Smooth muscle cell (in vitro differentiated cells): ENCODE results near the gene ZNF730. TPM values are rescaled to one million over a fixed set of nuclear protein-coding genes. Genes with fewer than 3 reads are reported as not detected.
"Not testable (repeated sequence)": the region's sequence is repeated elsewhere in the genome, so short reads cannot be mapped to it uniquely, and the experiment has no call there.

ENCODE experiments used
- DNase-seq: peaks from one replicate; lab custom pipeline; 2025; ENCODE audit not compliant: unreplicated experiment; lab: John Stamatoyannopoulos, UW
- H2AFZ ChIP-seq: fragments of 200-600 bp; sonication (generic); 2 replicates; pipeline ENCODE4 v1.6.0; 2016; ENCODE audit warnings: antibody characterized with exemption, low read depth, mild to moderate bottlenecking
- H3F3A ChIP-seq: fragments of 200-600 bp; sonication (generic); 2 replicates; pipeline ENCODE4 v1.6.0; 2017; ENCODE audit warnings: antibody characterized with exemption, low read depth
- H3K27ac ChIP-seq: fragments of 200-600 bp; sonication (generic); 2 replicates; pipeline ENCODE4 v1.5.1; 2016; ENCODE audit warnings: low read depth, mild to moderate bottlenecking
- H3K27me3 ChIP-seq: fragments of 200-600 bp; sonication (generic); 2 replicates; pipeline ENCODE4 v1.6.1; 2016; ENCODE audit warnings: low read depth, mild to moderate bottlenecking
- H3K36me3 ChIP-seq: fragments of 200-600 bp; sonication (generic); 2 replicates; pipeline ENCODE4 v1.5.1; 2016; ENCODE audit warnings: low read depth
- H3K4me1 ChIP-seq: fragments of 200-600 bp; sonication (generic); 2 replicates; pipeline ENCODE4 v1.5.1; 2016; ENCODE audit warnings: low read depth
- H3K4me2 ChIP-seq: fragments of 200-600 bp; sonication (generic); 2 replicates; pipeline ENCODE4 v1.6.0; 2016; ENCODE audit warnings: mild to moderate bottlenecking
- H3K4me3 ChIP-seq: fragments of 200-600 bp; sonication (generic); 2 replicates; pipeline ENCODE4 v1.5.1; 2016; ENCODE audit warnings: mild to moderate bottlenecking
- H3K79me2 ChIP-seq: fragments of 200-600 bp; sonication (generic); 2 replicates; pipeline ENCODE4 v1.6.0; 2016; ENCODE audit warnings: low read depth, mild to moderate bottlenecking
- H3K9ac ChIP-seq: fragments of 200-600 bp; sonication (generic); 2 replicates; pipeline ENCODE4 v1.6.0; 2016; ENCODE audit warnings: low read depth
- H3K9me3 ChIP-seq: fragments of 200-600 bp; sonication (generic); replicated peaks from 2 replicates; pipeline ENCODE4 v1.5.1; 2016; ENCODE audit warnings: low read depth
- H4K20me1 ChIP-seq: fragments of 200-600 bp; sonication (generic); 2 replicates; pipeline ENCODE4 v1.6.0; 2016; ENCODE audit warnings: low read depth
- CTCF ChIP-seq: fragments of 200-600 bp; sonication (generic); IDR thresholded peaks from 2 replicates; pipeline ENCODE4 v1.5.1; 2017; ENCODE audit warnings: borderline replicate concordance, mild to moderate bottlenecking, antibody characterized with exemption; ENCODE audit not compliant: insufficient read depth, poor library complexity, severe bottlenecking
- WGBS: methylation state at CpG from one replicate; pipeline ENCODE4 v1.1.7; 2016; ENCODE audit warnings: low lambda C conversion rate; 5-methylcytosine and 5-hydroxymethylcytosine counted together
- polyA plus RNA-seq: library from polyadenylated mRNA; unstranded; fragments of >200 nt; fragmentation: Nextera tagmentation; extraction: Ambion mirVana; gene quantifications from 2 replicates; pipeline ENCODE4 v1.2.1, GENCODE V29; 2016
- total RNA-seq: library from RNA; depleted of rRNA; stranded (reverse); fragments of >200 nt; gene quantifications from 2 replicates; pipeline ENCODE4 v1.2.3, GENCODE V29; 2014

The ZNF730 gene
- total and polyA plus RNA-seq, 2 experiments from 2014 or later, result 2.4 to 8.4 TPM

DNA sequence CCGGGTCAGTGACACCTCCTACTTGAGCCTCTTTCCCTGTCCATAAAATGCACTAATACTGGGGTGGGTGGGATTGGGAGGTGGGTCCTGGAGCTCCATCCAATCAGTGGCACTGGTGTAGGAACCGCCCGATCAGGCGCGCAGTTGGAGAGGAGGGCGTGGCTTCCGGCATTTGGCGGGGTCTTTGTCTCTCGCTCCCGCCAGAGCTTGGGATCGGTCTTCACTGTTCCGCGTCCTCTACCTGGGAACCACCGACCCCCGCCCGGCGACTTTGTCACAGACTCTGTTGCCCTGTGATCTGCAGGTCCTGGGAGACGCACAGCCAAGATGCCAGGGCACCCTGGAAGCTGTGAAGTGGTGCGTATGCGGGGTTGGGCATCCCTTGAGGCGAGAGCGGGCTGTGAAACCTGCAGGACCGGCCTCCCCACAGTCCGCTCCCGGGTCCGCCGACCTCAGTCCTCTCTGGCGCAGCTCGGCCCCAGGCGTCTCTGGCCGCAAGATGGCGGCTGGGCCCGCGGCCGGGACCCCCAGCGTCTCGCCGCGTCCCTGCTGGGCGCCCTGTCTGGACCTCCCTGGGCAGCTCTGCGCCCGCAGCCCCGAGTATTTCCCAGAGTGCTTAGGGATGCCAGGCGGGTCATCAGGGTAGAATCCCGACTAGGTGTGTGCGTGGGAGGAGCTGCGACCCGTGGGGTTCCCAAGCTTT lies 41.6 kb upstream of the ZNF730 start:
- no peak for TF ChIP-seq CTCF
- no peaks in the 10 kb centered on the region for H3F3A ChIP-seq
- WGBS, result under 1% methylated on average over 48 of the region's 48 CpGs
- H3K36me3 ChIP-seq, result no peaks in the 10 kb centered on the region
- peak overlapping the region; percentile 84 for H3K4me3 ChIP-seq
- H3K4me2 ChIP-seq, result peak overlapping the region; percentile 85
- no peak for DNase-seq
- no peaks in the 10 kb centered on the region for H3K4me1 ChIP-seq
- no peaks in the 10 kb centered on the region for H3K9me3 ChIP-seq
- H3K27me3 ChIP-seq, result no peaks in the 10 kb centered on the region
- H4K20me1 ChIP-seq, result no peaks in the 10 kb centered on the region
- H3K79me2 ChIP-seq, result peaks cover 17% of the 10 kb centered on the region
- peak overlapping the region; percentile 85 for H2AFZ ChIP-seq
- peak overlapping the region; percentile 42 for H3K9ac ChIP-seq
- no peak overlapping the region for H3K27ac ChIP-seq

GRCh38 chr19:23077776-23078175 lies 39.0 kb upstream of the ZNF730 start:
- not testable (repeated sequence) for H3K4me2 ChIP-seq, DNase-seq, H3K4me1 ChIP-seq, H3K4me3 ChIP-seq, H3K9ac ChIP-seq, H3F3A ChIP-seq, H4K20me1 ChIP-seq, H2AFZ ChIP-seq, H3K36me3 ChIP-seq, H3K27ac ChIP-seq, H3K27me3 ChIP-seq, H3K9me3 ChIP-seq
- H3K79me2 ChIP-seq, result peaks cover 17% of the 10 kb centered on the region
- 40% methylated on average over 2 of the region's 2 CpGs for WGBS

- H3K9me3 ChIP-seq, result no peaks in the 10 kb centered on the region
- 91% methylated on average over 9 of the region's 9 CpGs for WGBS
- no peak overlapping the region for H3K4me2 ChIP-seq
- no peak overlapping the region for H3K9ac ChIP-seq
- no peak overlapping the region for H3K27ac ChIP-seq
- TF ChIP-seq CTCF, result no peak
- H3K79me2 ChIP-seq, result peaks cover 2% of the 10 kb centered on the region
- H4K20me1 ChIP-seq, result no peaks in the 10 kb centered on the region
- H3K36me3 ChIP-seq, result no peaks in the 10 kb centered on the region
- H3K4me3 ChIP-seq, result no peak overlapping the region
- H3F3A ChIP-seq, result no peaks in the 10 kb centered on the region
- no peaks in the 10 kb centered on the region for H3K4me1 ChIP-seq
- H3K27me3 ChIP-seq, result no peaks in the 10 kb centered on the region
- no peak for DNase-seq
- H2AFZ ChIP-seq, result no peak overlapping the region
Measured at GRCh38 chr19:23093832-23094231, 23.0 kb upstream of the ZNF730 start.

DNA sequence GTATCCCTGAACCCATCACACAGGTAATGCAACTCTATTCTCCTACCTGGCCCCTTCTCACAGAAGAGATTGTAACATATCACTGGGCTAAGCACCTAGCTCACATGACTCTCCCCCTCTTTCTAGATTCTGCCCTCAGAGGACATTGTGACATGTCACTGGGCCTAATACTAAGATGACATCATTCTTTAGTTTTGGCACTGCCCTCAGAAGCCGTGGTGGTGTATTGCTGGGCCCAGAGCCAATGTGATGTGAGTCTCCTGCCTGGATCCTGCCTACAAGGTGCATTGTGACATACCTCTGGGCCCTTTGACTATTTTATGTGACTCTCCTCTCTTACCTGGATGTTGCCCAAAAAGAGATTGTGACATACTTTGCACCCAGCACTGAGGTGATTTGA lies 21.4 kb upstream of the ZNF730 start:
- no peak for DNase-seq
- H3K27me3 ChIP-seq, result no peaks in the 10 kb centered on the region
- H3F3A ChIP-seq, result no peaks in the 10 kb centered on the region
- no peak for TF ChIP-seq CTCF
- H3K9ac ChIP-seq, result no peak overlapping the region
- H3K27ac ChIP-seq, result no peak overlapping the region
- H3K4me1 ChIP-seq, result no peaks in the 10 kb centered on the region
- no peaks in the 10 kb centered on the region for H4K20me1 ChIP-seq
- no peaks in the 10 kb centered on the region for H3K36me3 ChIP-seq
- no peaks in the 10 kb centered on the region for H3K79me2 ChIP-seq
- H3K9me3 ChIP-seq, result no peaks in the 10 kb centered on the region
- WGBS, result 100% methylated on average over 1 of the region's 1 CpG
- H3K4me3 ChIP-seq, result no peak overlapping the region
- no peak overlapping the region for H2AFZ ChIP-seq
- H3K4me2 ChIP-seq, result no peak overlapping the region
